BJ (cell line): ENCODE data around the gene PSORS1C1. TPM values are rescaled to one million over a fixed set of nuclear protein-coding genes. Genes with fewer than 3 reads are reported as not detected.
A peak's percentile ranks its signal among the peaks of the same experiment; 100 is the strongest.

ENCODE experiments used
- CTCF ChIA-PET: fragments of 350-600 bp; formaldehyde crosslinking; extraction: SDS; loops from one replicate; lab custom pipeline; 2021; ENCODE audit warnings: antibody characterized with exemption, inconsistent platforms; lab: Yijun Ruan, JAX
- POLR2A ChIA-PET: fragments of 300-600 bp; sonication (Branson Sonifier 250); formaldehyde crosslinking; extraction: SDS; loops from one replicate; lab custom pipeline; 2021; ENCODE audit warnings: antibody characterized with exemption; lab: Charles Lee
- DNase-seq: peaks from one replicate; pipeline ENCODE4 v3.0.0-alpha.2; 2011; ENCODE audit warnings: low read depth
- H3K27me3 ChIP-seq: 2 replicates; pipeline ENCODE4 v1.6.0; 2011; ENCODE audit warnings: low read length; ENCODE audit not compliant: control insufficient read depth, insufficient read depth
- H3K36me3 ChIP-seq: 2 replicates; pipeline ENCODE4 v1.5.1; 2011; ENCODE audit warnings: low read length; ENCODE audit not compliant: control insufficient read depth, insufficient read depth
- H3K4me3 ChIP-seq: 2 replicates; pipeline ENCODE4 v1.5.1; 2011; ENCODE audit warnings: low read depth, mild to moderate bottlenecking, control low read depth, low read length
- polyA plus RNA-seq: library from polyadenylated mRNA; depleted of rRNA; stranded (reverse); fragments of >200 nt; gene quantifications from 2 replicates; pipeline ENCODE4 v1.2.3, GENCODE V29; 2011
- TF ChIP-seq, protein P1 (sequence below): IDR thresholded peaks from 2 replicates; pipeline ENCODE4 v1.5.1; 2011; ENCODE audit warnings: low read depth, mild to moderate bottlenecking, control low read depth, inconsistent platforms, low read length, moderate library complexity; ENCODE audit not compliant: insufficient read depth

PSORS1C1 gene
- polyA plus RNA-seq, 1 experiment = 6.7 TPM

GRCh38 chr6:31070711-31071197, 43.8 kb upstream of the PSORS1C1 start:
- DNase-seq = no peak
- Histone ChIP-seq H3K4me3 (no peak overlapping the region), H3K36me3 (no peaks in the 10 kb centered on the region), H3K27me3 (no peaks in the 10 kb centered on the region)
- POLR2A ChIA-PET = interaction anchor here (0.6 kb wide), 2 partner anchors 99 to 157 kb away, joined by 4 read pairs; partner anchors contain the start of gene VARS2
- CTCF ChIA-PET = interaction anchor here (0.6 to 4.3 kb wide), 30 partner anchors 9 to 899 kb away, joined by 3 to 168 read pairs (median 6); partner anchors contain the start of genes GTF2H4, MUCL3, PSORS1C1 and SFTA2
- TF ChIP-seq, protein P1, sequence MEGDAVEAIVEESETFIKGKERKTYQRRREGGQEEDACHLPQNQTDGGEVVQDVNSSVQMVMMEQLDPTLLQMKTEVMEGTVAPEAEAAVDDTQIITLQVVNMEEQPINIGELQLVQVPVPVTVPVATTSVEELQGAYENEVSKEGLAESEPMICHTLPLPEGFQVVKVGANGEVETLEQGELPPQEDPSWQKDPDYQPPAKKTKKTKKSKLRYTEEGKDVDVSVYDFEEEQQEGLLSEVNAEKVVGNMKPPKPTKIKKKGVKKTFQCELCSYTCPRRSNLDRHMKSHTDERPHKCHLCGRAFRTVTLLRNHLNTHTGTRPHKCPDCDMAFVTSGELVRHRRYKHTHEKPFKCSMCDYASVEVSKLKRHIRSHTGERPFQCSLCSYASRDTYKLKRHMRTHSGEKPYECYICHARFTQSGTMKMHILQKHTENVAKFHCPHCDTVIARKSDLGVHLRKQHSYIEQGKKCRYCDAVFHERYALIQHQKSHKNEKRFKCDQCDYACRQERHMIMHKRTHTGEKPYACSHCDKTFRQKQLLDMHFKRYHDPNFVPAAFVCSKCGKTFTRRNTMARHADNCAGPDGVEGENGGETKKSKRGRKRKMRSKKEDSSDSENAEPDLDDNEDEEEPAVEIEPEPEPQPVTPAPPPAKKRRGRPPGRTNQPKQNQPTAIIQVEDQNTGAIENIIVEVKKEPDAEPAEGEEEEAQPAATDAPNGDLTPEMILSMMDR = peak; percentile 76

DNA sequence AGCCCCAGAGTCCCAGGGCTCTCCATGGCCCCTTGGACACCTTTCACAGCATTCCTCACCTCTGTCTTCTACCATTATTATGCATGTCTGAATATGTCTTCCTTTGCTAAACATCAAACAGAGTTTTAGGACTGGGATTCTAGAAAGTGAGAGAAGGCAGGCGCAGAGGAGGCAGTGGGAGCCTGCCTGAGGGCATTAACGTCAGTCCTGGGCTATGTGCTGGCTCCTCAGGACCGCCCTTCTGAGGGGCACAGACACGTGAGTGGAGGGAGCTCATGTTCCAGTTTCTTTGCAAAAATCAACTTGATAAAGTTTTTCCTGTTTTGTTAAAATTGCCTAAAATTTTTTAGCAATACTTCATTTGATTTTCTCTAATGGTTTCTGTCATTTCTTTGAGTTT, 40.2 kb upstream of the PSORS1C1 start:
- no peak for DNase-seq
- TF ChIP-seq, protein P1 = no peak
- Histone ChIP-seq H3K36me3 (no peaks in the 10 kb centered on the region), H3K4me3 (no peak overlapping the region), H3K27me3 (no peaks in the 10 kb centered on the region)
- CTCF ChIA-PET = interaction anchor here (0.9 to 10.4 kb wide), 6 partner anchors 10 to 246 kb away, joined by 3 to 194 read pairs (median 6); partner anchors contain the start of gene VARS2
- POLR2A ChIA-PET = no interaction called here

DNA sequence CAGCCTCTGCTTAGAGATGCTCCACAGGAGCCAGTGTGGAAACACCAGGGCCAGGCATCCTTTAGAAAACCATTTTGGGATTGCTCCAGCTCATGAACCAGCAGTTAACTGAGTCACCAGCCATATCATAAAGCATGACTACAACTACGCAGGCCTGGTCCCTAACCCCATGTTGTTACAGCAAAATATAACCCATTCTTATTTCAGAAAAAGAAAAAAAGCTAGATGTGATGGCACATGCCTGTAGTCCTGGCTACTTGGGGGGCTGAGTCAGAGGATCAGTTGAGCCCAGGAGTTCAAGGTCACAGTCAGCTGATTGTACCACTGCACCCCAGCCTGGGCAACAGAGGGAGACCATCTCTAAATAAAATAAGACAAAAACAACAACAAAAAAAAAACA, 39.1 kb upstream of the PSORS1C1 start:
- CTCF ChIA-PET = interaction anchor here (0.7 to 10.4 kb wide), 6 partner anchors 10 to 605 kb away, joined by 3 to 194 read pairs (median 5); partner anchors contain the start of gene VARS2
- no peaks in the 10 kb centered on the region for H3K27me3 ChIP-seq
- H3K4me3 ChIP-seq = no peak overlapping the region
- DNase-seq = no peak
- POLR2A ChIA-PET = no interaction called here
- TF ChIP-seq, protein P1 = no peak
- H3K36me3 ChIP-seq = no peaks in the 10 kb centered on the region

GRCh38 chr6:31076611-31077010, 38.0 kb upstream of the PSORS1C1 start:
- ChIA-PET POLR2A (no interaction called here), CTCF (interaction anchor here (0.6 to 10.4 kb wide), 5 partner anchors 9 to 248 kb away, joined by 6 to 194 read pairs (median 7); partner anchors contain the start of gene VARS2)

GRCh38 chr6:31079656-31080261, 34.8 kb upstream of the PSORS1C1 start:
- Histone ChIP-seq H3K27me3 (no peaks in the 10 kb centered on the region), H3K36me3 (no peaks in the 10 kb centered on the region), H3K4me3 (no peak overlapping the region)
- no peak for DNase-seq
- CTCF ChIA-PET = interaction anchor here (0.6 to 10.4 kb wide), 41 partner anchors 7 to 598 kb away, joined by 3 to 194 read pairs (median 5); partner anchors contain the start of genes DDR1, GTF2H4, MUCL3 and PSORS1C1
- TF ChIP-seq, protein P1 = peak; percentile 87
- POLR2A ChIA-PET = interaction anchor here (0.5 to 0.6 kb wide), 2 partner anchors 16 to 644 kb away, joined by 4 to 11 read pairs; no protein-coding TSS in a partner anchor

More at GRCh38 chr6:31076611-31077010, 38.0 kb upstream of the PSORS1C1 start:
- TF ChIP-seq, protein P1 = no peak
- Histone ChIP-seq H3K36me3 (no peaks in the 10 kb centered on the region), H3K4me3 (no peak overlapping the region), H3K27me3 (no peaks in the 10 kb centered on the region)
- no peak for DNase-seq
